Epithelial cell of esophagus (primary cell): Measurements from ENCODE around the gene LCN6.

Experiments used
- DNase-seq: peaks from one replicate; pipeline ENCODE4 v3.0.0; 2010; ENCODE audit warnings: low read depth
- H3K4me3 ChIP-seq: 2 replicates; pipeline ENCODE4 v1.5.1; 2011; ENCODE audit warnings: mild to moderate bottlenecking, low read length, control low read depth
- CTCF ChIP-seq: IDR thresholded peaks from 2 replicates; pipeline ENCODE4 v1.5.1; 2011; ENCODE audit warnings: low read depth, mild to moderate bottlenecking, low read length, control low read depth, inconsistent platforms; ENCODE audit not compliant: insufficient read depth; ENCODE audit errors: missing control alignments

The LCN6 gene

GRCh38 chr9:136722969-136723356 is 25.4 kb downstream of the LCN6 start:
- no peak for DNase-seq
- H3K4me3 ChIP-seq, result no peak overlapping the region
- no peak for TF ChIP-seq CTCF

- no peak for TF ChIP-seq CTCF
- no peak for DNase-seq
Measured at GRCh38 chr9:136722093-136722968, 26.0 kb downstream of the LCN6 start.

GRCh38 chr9:136721339-136722092 is 26.8 kb downstream of the LCN6 start:
- H3K4me3 ChIP-seq, result no peak overlapping the region
- TF ChIP-seq CTCF, result no peak
- DNase-seq, result peak; percentile 95

More at GRCh38 chr9:136722093-136722968, 26.0 kb downstream of the LCN6 start:
- H3K4me3 ChIP-seq, result no peak overlapping the region

GRCh38 chr9:136720898-136721338 is 27.4 kb downstream of the LCN6 start:
- no peak overlapping the region for H3K4me3 ChIP-seq
- DNase-seq, result no peak
- no peak for TF ChIP-seq CTCF

- no peak overlapping the region for H3K4me3 ChIP-seq
- no peak for TF ChIP-seq CTCF
- DNase-seq, result no peak
Measured at GRCh38 chr9:136720251-136720897, 28.0 kb downstream of the LCN6 start.

- DNase-seq, result no peak
- TF ChIP-seq CTCF, result no peak
- H3K4me3 ChIP-seq, result no peak overlapping the region
Measured at GRCh38 chr9:136719195-136719880, 29.0 kb downstream of the LCN6 start.
